Parathyroid adenoma (tissue), 2 donors: Measurements from ENCODE around the gene TNS3.

Experiments used
- H2AFZ ChIP-seq: fragments of 300-600 bp; sonication (generic); one replicate; pipeline ENCODE4 v1.7.0; 2017; ENCODE audit warnings: antibody characterized with exemption, mild to moderate bottlenecking
- H3K27ac ChIP-seq: fragments of 300-600 bp; sonication (generic); one replicate; pipeline ENCODE4 v1.7.0; 2017
- H3K27me3 ChIP-seq: fragments of 300-600 bp; sonication (generic); one replicate; pipeline ENCODE4 v1.7.0; 2017; ENCODE audit warnings: low read length; ENCODE audit not compliant: control insufficient read depth, insufficient read depth
- H3K36me3 ChIP-seq: fragments of 300-600 bp; sonication (generic); one replicate; pipeline ENCODE4 v1.7.0; 2017; ENCODE audit warnings: low read length; ENCODE audit not compliant: control insufficient read depth, insufficient read depth
- H3K4me1 ChIP-seq: fragments of 300-600 bp; sonication (generic); one replicate; pipeline ENCODE4 v1.7.0; 2017; ENCODE audit warnings: control low read depth
- H3K4me2 ChIP-seq: fragments of 300-600 bp; sonication (generic); one replicate; pipeline ENCODE4 v1.7.0; 2017; ENCODE audit warnings: low read length
- H3K4me3 ChIP-seq: fragments of 300-600 bp; sonication (generic); one replicate; pipeline ENCODE4 v1.7.0; 2017; ENCODE audit warnings: low read depth, low read length
- H3K79me2 ChIP-seq: fragments of 300-600 bp; sonication (generic); one replicate; pipeline ENCODE4 v1.7.0; 2017; ENCODE audit warnings: control low read depth
- H3K9ac ChIP-seq: fragments of 300-600 bp; sonication (generic); one replicate; pipeline ENCODE4 v1.7.0; 2017; ENCODE audit warnings: mild to moderate bottlenecking
- H3K9me3 ChIP-seq: fragments of 300-600 bp; sonication (generic); one replicate; pipeline ENCODE4 v1.7.0; 2017; ENCODE audit warnings: low read length; ENCODE audit not compliant: control insufficient read depth
- CTCF ChIP-seq: fragments of 300-600 bp; sonication (generic); IDR thresholded peaks from one replicate; pipeline ENCODE4 v1.7.0; 2017; ENCODE audit warnings: antibody characterized with exemption, mild to moderate bottlenecking
- donor health status: primary hyperparathyroidism.

TNS3 gene

GRCh38 chr7:47597379-47597778, 15.5 kb upstream of the TNS3 start:
- H3K36me3 ChIP-seq, result no peaks in the 10 kb centered on the region
- no peaks in the 10 kb centered on the region for H3K27me3 ChIP-seq
- H3K4me1 ChIP-seq, result peaks cover 5% of the 10 kb centered on the region
- no peaks in the 10 kb centered on the region for H3K79me2 ChIP-seq
- H3K4me2 ChIP-seq, result no peak overlapping the region
- H3K4me3 ChIP-seq, result no peak overlapping the region
- H3K9me3 ChIP-seq, result no peaks in the 10 kb centered on the region
- no peak overlapping the region for H3K27ac ChIP-seq
- H2AFZ ChIP-seq, result no peak overlapping the region
- TF ChIP-seq CTCF, result no peak
- H3K9ac ChIP-seq, result no peak overlapping the region

GRCh38 chr7:47596502-47597202, 14.7 kb upstream of the TNS3 start:
- H3K4me2 ChIP-seq, result no peak overlapping the region
- H3K36me3 ChIP-seq, result no peaks in the 10 kb centered on the region
- H2AFZ ChIP-seq, result no peak overlapping the region
- no peaks in the 10 kb centered on the region for H3K9me3 ChIP-seq
- no peak overlapping the region for H3K9ac ChIP-seq
- no peak overlapping the region for H3K27ac ChIP-seq
- no peak overlapping the region for H3K4me3 ChIP-seq
- no peaks in the 10 kb centered on the region for H3K27me3 ChIP-seq
- peaks cover 5% of the 10 kb centered on the region for H3K4me1 ChIP-seq
- TF ChIP-seq CTCF, result no peak
- no peaks in the 10 kb centered on the region for H3K79me2 ChIP-seq

- H3K27me3 ChIP-seq, result no peaks in the 10 kb centered on the region
- no peak overlapping the region for H3K27ac ChIP-seq
- TF ChIP-seq CTCF, result no peak
- no peaks in the 10 kb centered on the region for H3K9me3 ChIP-seq
- H3K4me3 ChIP-seq, result no peak overlapping the region
- no peak overlapping the region for H2AFZ ChIP-seq
- no peaks in the 10 kb centered on the region for H3K79me2 ChIP-seq
- no peaks in the 10 kb centered on the region for H3K36me3 ChIP-seq
- H3K4me1 ChIP-seq, result no peaks in the 10 kb centered on the region
- H3K9ac ChIP-seq, result no peak overlapping the region
- H3K4me2 ChIP-seq, result no peak overlapping the region
Observed at GRCh38 chr7:47594406-47594805, 12.5 kb upstream of the TNS3 start.

GRCh38 chr7:47591655-47592572, 10.0 kb upstream of the TNS3 start:
- Histone ChIP-seq H3K9ac (no peak overlapping the region), H3K79me2 (no peaks in the 10 kb centered on the region), H3K36me3 (no peaks in the 10 kb centered on the region), H3K27me3 (no peaks in the 10 kb centered on the region), H3K4me2 (no peak overlapping the region), H3K4me1 (no peaks in the 10 kb centered on the region), H3K9me3 (no peaks in the 10 kb centered on the region), H2AFZ (no peak overlapping the region), H3K4me3 (no peak overlapping the region), H3K27ac (no peak overlapping the region)
- TF ChIP-seq CTCF, result no peak
